Measurements from ENCODE around the gene CIC.
A peak's percentile ranks its signal among the peaks of the same experiment; 100 is the strongest.

CIC gene

GRCh38 chr19:42268704-42269477 is at the start of gene CIC:
CIC (plus strand) TSS chr19:42269252; CDS start chr19:42271784, 2,532 bp downstream.
- peak; percentile 100 for DNase-seq (ENCODE audit: low spot score)

- peak; percentile 97 for DNase-seq (ENCODE audit: low spot score)
These were observed 49.0 kb upstream of the CIC start, which contains the start of gene ZNF526 for GRCh38 chr19:42219812-42220750. ZNF526 (plus strand) TSS chr19:42220312; CDS start chr19:42224404, 4,092 bp downstream.

- DNase-seq (ENCODE audit: low spot score): no peak
These were observed 48.3 kb upstream of the CIC start for GRCh38 chr19:42220751-42221097.

- DNase-seq (ENCODE audit: low spot score): no peak
These were observed 43.9 kb upstream of the CIC start for GRCh38 chr19:42224940-42225717.

GRCh38 chr19:42225718-42226292 is 43.2 kb upstream of the CIC start:
- DNase-seq (ENCODE audit: low spot score): no peak

- DNase-seq (ENCODE audit: low spot score): no peak
These were observed 42.2 kb upstream of the CIC start for GRCh38 chr19:42226886-42227285.

- no peak for DNase-seq (ENCODE audit: low spot score)
These were observed 40.4 kb upstream of the CIC start for GRCh38 chr19:42228641-42229040.

- DNase-seq (ENCODE audit: low spot score): no peak
These were observed 39.7 kb upstream of the CIC start for GRCh38 chr19:42229301-42229854.

- no peak for DNase-seq (ENCODE audit: low spot score)
These were observed 39.1 kb upstream of the CIC start for GRCh38 chr19:42229855-42230351.

GRCh38 chr19:42230571-42230970 is 38.5 kb upstream of the CIC start:
- no peak for DNase-seq (ENCODE audit: low spot score)

GRCh38 chr19:42232435-42232834 is 36.6 kb upstream of the CIC start:
- no peak for DNase-seq (ENCODE audit: low spot score)

- DNase-seq (ENCODE audit: low spot score): no peak
These were observed 35.9 kb upstream of the CIC start for GRCh38 chr19:42233106-42233505.

GRCh38 chr19:42233678-42234292 is 35.3 kb upstream of the CIC start:
- DNase-seq (ENCODE audit: low spot score): no peak

GRCh38 chr19:42234364-42234763 is 34.7 kb upstream of the CIC start:
- no peak for DNase-seq (ENCODE audit: low spot score)

GRCh38 chr19:42235181-42235580 is 33.9 kb upstream of the CIC start:
- DNase-seq (ENCODE audit: low spot score): no peak

- no peak for DNase-seq (ENCODE audit: low spot score)
These were observed 29.4 kb upstream of the CIC start for GRCh38 chr19:42239544-42240220.

GRCh38 chr19:42241279-42241678 is 27.8 kb upstream of the CIC start:
- DNase-seq (ENCODE audit: low spot score): no peak

- DNase-seq (ENCODE audit: low spot score): no peak
These were observed 27.0 kb upstream of the CIC start for GRCh38 chr19:42242069-42242511.

- DNase-seq (ENCODE audit: low spot score): peak; percentile 97
These were observed 26.3 kb upstream of the CIC start, which contains the start of gene GSK3A for GRCh38 chr19:42242512-42243409. GSK3A (minus strand) TSS chr19:42242602; CDS start chr19:42242465, 137 bp downstream.
